ENCODE data around the gene PUSL1.

Gene PUSL1, protein sequence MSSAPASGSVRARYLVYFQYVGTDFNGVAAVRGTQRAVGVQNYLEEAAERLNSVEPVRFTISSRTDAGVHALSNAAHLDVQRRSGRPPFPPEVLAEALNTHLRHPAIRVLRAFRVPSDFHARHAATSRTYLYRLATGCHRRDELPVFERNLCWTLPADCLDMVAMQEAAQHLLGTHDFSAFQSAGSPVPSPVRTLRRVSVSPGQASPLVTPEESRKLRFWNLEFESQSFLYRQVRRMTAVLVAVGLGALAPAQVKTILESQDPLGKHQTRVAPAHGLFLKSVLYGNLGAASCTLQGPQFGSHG

DNA sequence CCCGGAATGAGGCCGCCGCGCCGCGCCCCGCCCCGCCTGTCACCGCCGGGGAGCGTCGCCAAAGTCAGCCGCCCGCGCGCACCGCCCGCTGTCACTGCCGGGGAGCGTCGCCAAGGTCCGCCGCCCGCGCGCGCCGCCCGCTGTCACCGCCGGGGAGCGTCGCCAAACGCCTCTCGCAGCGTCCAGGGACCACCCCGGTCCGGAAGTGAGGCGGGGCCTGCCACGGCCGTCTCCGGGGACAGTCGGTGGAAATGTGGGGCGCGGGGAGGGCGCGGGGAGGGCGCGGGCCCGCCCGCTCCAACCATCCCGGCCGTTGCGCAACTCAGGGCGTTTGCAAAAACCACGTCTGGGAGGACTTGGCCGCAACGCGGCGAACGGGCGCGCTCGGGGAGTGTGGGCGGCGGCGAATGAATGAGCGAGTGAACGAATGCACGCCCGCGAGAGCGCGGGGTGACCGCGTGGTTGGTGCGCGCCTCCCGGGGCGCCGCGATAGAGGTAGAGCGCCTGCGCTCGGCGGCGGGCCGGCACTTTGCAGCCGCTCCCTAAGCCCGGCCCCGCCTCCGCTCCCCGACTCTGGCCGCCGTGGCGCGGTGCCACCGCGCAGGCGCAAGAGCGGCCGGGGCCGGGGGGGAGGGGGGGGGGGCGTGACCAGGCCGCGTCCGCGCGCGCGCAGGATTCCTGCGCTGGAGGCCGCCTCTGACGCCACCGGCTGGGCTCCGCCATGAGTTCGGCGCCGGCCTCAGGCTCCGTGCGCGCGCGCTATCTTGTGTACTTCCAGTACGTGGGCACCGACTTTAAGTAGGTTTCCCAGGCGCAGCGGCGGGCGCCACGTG lies at the start of gene PUSL1, which contains the start of gene ACAP3:
Gene PUSL1 (plus strand): TSS at position 675 of the 833 bp plus-strand sequence. CDS start 47 bp downstream, at position 722.
Gene ACAP3 (minus strand): TSS at position 8 of the 833 bp plus-strand sequence. CDS start 115 bp downstream, outside the sequence.
- H3K36me3 Mint-ChIP-seq (ENCODE audit: low read depth): peaks cover 41% of the 10 kb centered on the region
- H3K9me3 Mint-ChIP-seq: no peaks in the 10 kb centered on the region
- DNase-seq: peak; percentile 92
- peak within 1 kb of the TSS; percentile 95 for H3K27ac Mint-ChIP-seq
- no peaks in the 10 kb centered on the region for H3K27me3 Mint-ChIP-seq
- H3K4me3 Mint-ChIP-seq: peak within 1 kb of the TSS; percentile 85
- peaks cover 33% of the 10 kb centered on the region for H3K4me1 Mint-ChIP-seq (ENCODE audit: low read depth)

- no peak for DNase-seq
- H3K4me1 Mint-ChIP-seq (ENCODE audit: low read depth): peaks cover 21% of the 10 kb centered on the region
These were observed 49.3 kb upstream of the PUSL1 start for GRCh38 chr1:1259119-1259488.

DNA sequence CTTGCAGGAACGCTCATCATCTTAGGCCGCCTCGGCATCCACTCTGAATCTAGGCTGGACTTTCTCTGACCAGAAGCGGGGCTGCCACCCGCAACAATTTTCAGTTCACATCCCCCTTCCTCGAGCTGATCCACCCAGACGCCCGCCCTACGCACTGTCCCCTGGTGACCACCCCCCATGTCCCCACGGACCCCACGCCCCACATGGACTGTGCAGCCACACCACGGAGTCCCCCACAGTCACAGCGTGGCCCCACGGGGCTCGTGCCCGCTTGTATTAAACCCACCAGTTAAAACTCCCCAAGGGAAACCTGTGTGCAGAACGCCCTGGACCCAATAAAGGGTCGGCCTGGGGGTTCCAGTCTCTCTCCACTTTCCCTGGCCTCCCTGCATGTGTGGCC lies 48.9 kb upstream of the PUSL1 start:
- Mint-ChIP-seq H3K36me3 (ENCODE audit: low read depth) (peaks cover 94% of the 10 kb centered on the region), H3K4me3 (no peak overlapping the region), H3K27me3 (no peaks in the 10 kb centered on the region), H3K4me1 (ENCODE audit: low read depth) (peaks cover 21% of the 10 kb centered on the region), H3K27ac (no peak overlapping the region), H3K9me3 (no peaks in the 10 kb centered on the region)
- no peak for DNase-seq

More at GRCh38 chr1:1259119-1259488, 49.3 kb upstream of the PUSL1 start:
- Mint-ChIP-seq H3K4me3 (no peak overlapping the region), H3K27me3 (no peaks in the 10 kb centered on the region), H3K36me3 (ENCODE audit: low read depth) (peaks cover 91% of the 10 kb centered on the region), H3K9me3 (no peaks in the 10 kb centered on the region), H3K27ac (no peak overlapping the region)

DNA sequence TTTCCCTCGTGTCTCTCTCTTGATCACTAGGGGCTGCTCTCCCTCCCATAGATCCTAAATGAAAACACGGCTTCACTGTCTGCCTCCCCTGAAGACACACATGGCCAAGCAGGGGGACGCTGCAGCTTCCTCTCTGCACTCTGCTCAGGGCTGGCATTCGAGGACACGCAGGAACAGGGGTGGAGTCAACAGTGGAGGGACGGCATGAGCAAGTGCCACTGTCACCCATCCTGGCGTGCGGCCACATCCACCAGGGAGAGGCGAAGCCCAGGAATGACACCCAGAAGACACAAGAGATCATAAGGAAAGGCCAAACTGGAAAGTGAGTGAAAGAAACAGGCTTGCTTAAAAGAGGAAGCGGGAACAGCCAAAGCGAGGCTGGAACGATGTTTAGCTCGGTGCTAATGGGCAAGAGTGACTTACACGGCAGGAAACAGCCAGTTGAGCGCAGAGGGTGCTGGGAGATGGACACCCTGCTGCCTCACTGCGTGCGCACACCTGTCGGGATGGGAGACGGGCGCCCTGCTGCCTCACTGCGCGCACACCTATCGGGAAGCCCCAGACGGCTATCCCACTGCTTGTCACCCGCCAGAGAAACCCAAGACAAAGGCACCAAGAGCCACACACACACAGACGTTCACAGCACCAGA lies 48.3 kb upstream of the PUSL1 start:
- H3K4me1 Mint-ChIP-seq (ENCODE audit: low read depth): peaks cover 21% of the 10 kb centered on the region
- no peak overlapping the region for H3K4me3 Mint-ChIP-seq
- no peaks in the 10 kb centered on the region for H3K9me3 Mint-ChIP-seq
- H3K27ac Mint-ChIP-seq: peak overlapping the region; percentile 77
- H3K36me3 Mint-ChIP-seq (ENCODE audit: low read depth): peaks cover 94% of the 10 kb centered on the region
- DNase-seq: no peak
- no peaks in the 10 kb centered on the region for H3K27me3 Mint-ChIP-seq

GRCh38 chr1:1260843-1261560 lies 47.4 kb upstream of the PUSL1 start:
- H3K36me3 Mint-ChIP-seq (ENCODE audit: low read depth): peaks cover 94% of the 10 kb centered on the region
- H3K27ac Mint-ChIP-seq: peak overlapping the region; percentile 77
- H3K9me3 Mint-ChIP-seq: no peaks in the 10 kb centered on the region
- no peak for DNase-seq
- H3K4me1 Mint-ChIP-seq (ENCODE audit: low read depth): peaks cover 24% of the 10 kb centered on the region
- H3K4me3 Mint-ChIP-seq: no peak overlapping the region
- no peaks in the 10 kb centered on the region for H3K27me3 Mint-ChIP-seq

DNA sequence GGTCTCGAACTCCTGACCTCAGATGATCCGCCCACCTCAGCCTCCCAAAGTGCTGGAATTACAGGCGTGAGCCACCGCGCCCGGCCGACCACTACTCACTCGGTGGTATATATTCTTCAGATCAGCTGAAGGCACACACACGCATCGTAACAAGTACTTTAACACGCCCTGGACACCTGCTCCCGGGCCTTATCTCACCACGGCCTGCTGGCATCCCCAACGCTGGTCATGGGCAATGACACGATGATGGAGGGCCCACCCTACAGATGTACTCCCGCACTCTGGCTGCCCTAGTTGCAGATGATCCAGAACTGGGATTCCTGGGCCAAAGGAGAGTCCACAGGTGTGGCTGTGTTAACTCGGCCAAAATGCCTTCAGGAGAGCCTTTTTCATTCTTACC lies 46.3 kb upstream of the PUSL1 start:
- H3K27ac Mint-ChIP-seq: no peak overlapping the region
- no peak overlapping the region for H3K4me3 Mint-ChIP-seq
- peaks cover 25% of the 10 kb centered on the region for H3K4me1 Mint-ChIP-seq (ENCODE audit: low read depth)
- H3K9me3 Mint-ChIP-seq: no peaks in the 10 kb centered on the region
- peaks cover 91% of the 10 kb centered on the region for H3K36me3 Mint-ChIP-seq (ENCODE audit: low read depth)
- DNase-seq: no peak
- no peaks in the 10 kb centered on the region for H3K27me3 Mint-ChIP-seq

DNA sequence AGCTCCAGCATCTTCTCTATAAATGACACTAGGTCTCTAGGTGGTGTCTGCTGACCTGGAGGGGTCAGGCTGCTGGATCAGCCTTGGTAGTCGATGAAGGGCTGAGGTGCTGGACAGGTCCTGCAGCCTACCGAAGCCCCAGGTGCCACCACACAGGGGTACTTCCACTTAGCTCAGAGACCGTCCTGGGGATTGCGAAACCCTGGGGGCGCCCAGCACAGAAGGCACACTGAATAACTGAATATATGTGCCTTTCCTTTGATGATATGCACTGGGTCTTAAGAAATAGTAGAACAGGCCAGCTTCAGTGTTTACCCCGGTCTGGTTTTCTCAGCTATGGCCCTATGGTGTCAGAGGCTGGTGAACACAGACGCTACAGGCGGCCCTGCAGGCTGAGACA lies 45.6 kb upstream of the PUSL1 start:
- Mint-ChIP-seq H3K4me1 (ENCODE audit: low read depth) (peaks cover 27% of the 10 kb centered on the region), H3K4me3 (no peak overlapping the region), H3K36me3 (ENCODE audit: low read depth) (peaks cover 90% of the 10 kb centered on the region)

GRCh38 chr1:1264026-1264425 lies 44.4 kb upstream of the PUSL1 start:
- Mint-ChIP-seq H3K36me3 (ENCODE audit: low read depth) (peaks cover 92% of the 10 kb centered on the region), H3K27me3 (no peaks in the 10 kb centered on the region), H3K27ac (no peak overlapping the region), H3K9me3 (no peaks in the 10 kb centered on the region), H3K4me3 (no peak overlapping the region), H3K4me1 (ENCODE audit: low read depth) (peaks cover 27% of the 10 kb centered on the region)
- DNase-seq: no peak

More for the DNA sequence above, 45.6 kb upstream of the PUSL1 start:
- no peak for DNase-seq
- no peaks in the 10 kb centered on the region for H3K9me3 Mint-ChIP-seq
- no peak overlapping the region for H3K27ac Mint-ChIP-seq
- H3K27me3 Mint-ChIP-seq: no peaks in the 10 kb centered on the region

DNA sequence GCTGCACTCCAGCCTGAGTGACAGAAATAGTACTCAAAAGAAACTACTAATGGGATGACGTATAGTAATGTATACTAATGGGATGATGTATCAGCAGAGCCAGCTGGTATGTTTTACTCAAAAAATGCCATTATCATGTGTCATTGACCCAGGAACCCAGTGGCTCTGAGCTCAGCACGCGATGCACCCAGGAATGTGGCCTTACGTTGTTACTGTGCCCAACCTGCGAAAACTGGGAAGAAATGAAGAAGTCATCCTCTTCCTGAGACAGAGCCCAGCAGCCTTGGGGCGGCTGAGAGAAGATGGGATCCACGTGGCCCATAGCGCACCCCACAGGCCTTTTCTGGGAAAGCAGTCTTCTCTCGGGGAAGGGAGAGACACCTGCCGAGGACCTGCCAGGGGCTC lies 43.5 kb upstream of the PUSL1 start:
- no peak for DNase-seq
- Mint-ChIP-seq H3K27me3 (no peaks in the 10 kb centered on the region), H3K36me3 (ENCODE audit: low read depth) (peaks cover 88% of the 10 kb centered on the region), H3K4me1 (ENCODE audit: low read depth) (peaks cover 26% of the 10 kb centered on the region), H3K27ac (peak overlapping the region; percentile 26), H3K4me3 (no peak overlapping the region), H3K9me3 (no peaks in the 10 kb centered on the region)

GRCh38 chr1:1267488-1268283 lies 40.7 kb upstream of the PUSL1 start:
- H3K36me3 Mint-ChIP-seq (ENCODE audit: low read depth): peaks cover 86% of the 10 kb centered on the region
- peak overlapping the region; percentile 67 for H3K27ac Mint-ChIP-seq
- H3K27me3 Mint-ChIP-seq: no peaks in the 10 kb centered on the region
- peaks cover 40% of the 10 kb centered on the region for H3K4me1 Mint-ChIP-seq (ENCODE audit: low read depth)
- no peaks in the 10 kb centered on the region for H3K9me3 Mint-ChIP-seq
- H3K4me3 Mint-ChIP-seq: no peak overlapping the region
- no peak for DNase-seq

DNA sequence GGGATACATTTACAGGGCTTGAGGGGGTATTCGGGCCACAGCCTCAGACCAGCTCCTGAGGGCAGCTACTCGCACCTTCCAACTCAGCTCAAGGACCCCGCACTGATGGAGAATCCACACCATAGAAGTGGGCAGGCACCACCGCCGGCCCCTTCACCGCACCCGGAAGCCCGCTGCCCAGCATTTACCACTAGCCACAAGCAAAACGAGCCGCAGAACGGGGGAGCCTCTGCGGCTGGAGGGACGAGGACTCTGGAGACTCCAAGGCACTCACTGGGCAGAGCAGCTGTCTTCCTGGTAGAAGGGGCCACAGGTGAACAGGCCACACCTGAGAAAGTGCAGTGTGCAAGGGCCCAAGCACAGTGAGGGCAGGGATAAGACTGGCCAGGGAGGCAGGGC lies 40.1 kb upstream of the PUSL1 start:
- DNase-seq: no peak
- peaks cover 39% of the 10 kb centered on the region for H3K4me1 Mint-ChIP-seq (ENCODE audit: low read depth)
- no peaks in the 10 kb centered on the region for H3K27me3 Mint-ChIP-seq
- peaks cover 86% of the 10 kb centered on the region for H3K36me3 Mint-ChIP-seq (ENCODE audit: low read depth)
- peak overlapping the region; percentile 50 for H3K27ac Mint-ChIP-seq
- H3K4me3 Mint-ChIP-seq: no peak overlapping the region
- no peaks in the 10 kb centered on the region for H3K9me3 Mint-ChIP-seq

DNA sequence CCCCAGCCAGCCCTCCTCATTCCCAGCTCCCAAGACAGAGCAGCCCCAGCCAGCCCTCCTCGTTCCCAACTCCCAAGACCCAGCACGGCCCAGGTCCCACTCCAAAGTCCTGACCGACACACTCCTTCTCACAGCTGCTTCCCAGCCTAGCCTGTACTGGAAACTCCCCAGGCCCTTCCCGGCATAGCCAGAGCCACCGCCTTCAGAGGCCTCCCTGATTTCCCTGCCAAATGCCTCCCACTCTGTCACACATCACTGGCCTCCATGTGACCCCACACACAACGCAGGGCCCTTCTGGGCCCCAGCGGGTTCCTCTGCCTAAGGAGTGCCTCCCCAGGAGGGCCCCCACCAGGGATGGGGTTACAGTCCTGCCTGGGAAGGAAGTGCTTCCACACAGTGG lies 37.6 kb upstream of the PUSL1 start:
- peaks cover 61% of the 10 kb centered on the region for H3K36me3 Mint-ChIP-seq (ENCODE audit: low read depth)
- H3K4me1 Mint-ChIP-seq (ENCODE audit: low read depth): peaks cover 45% of the 10 kb centered on the region
- peak overlapping the region; percentile 86 for H3K27ac Mint-ChIP-seq
- no peaks in the 10 kb centered on the region for H3K27me3 Mint-ChIP-seq
- H3K9me3 Mint-ChIP-seq: no peaks in the 10 kb centered on the region
- no peak for DNase-seq
- peak overlapping the region; percentile 91 for H3K4me3 Mint-ChIP-seq

- DNase-seq: no peak
- peak overlapping the region; percentile 91 for H3K4me3 Mint-ChIP-seq
- no peaks in the 10 kb centered on the region for H3K9me3 Mint-ChIP-seq
- no peaks in the 10 kb centered on the region for H3K27me3 Mint-ChIP-seq
- peak overlapping the region; percentile 94 for H3K27ac Mint-ChIP-seq
- peaks cover 41% of the 10 kb centered on the region for H3K4me1 Mint-ChIP-seq (ENCODE audit: low read depth)
- peaks cover 48% of the 10 kb centered on the region for H3K36me3 Mint-ChIP-seq (ENCODE audit: low read depth)
These were observed 35.8 kb upstream of the PUSL1 start for GRCh38 chr1:1272341-1273208.

Data from activated T-cell treated with anti-CD3 and anti-CD28 coated beads, Interleukin-2, amount 50 U/mL, for 24 hours (primary cell).